Ishikawa (cell line): Measurements from ENCODE around the gene ALKBH5.

ENCODE experiments used
- EGR1 ChIP-seq: IDR thresholded peaks from 2 replicates; pipeline ENCODE4 v1.6.1; 2012
- EP300 ChIP-seq: IDR thresholded peaks from 2 replicates; pipeline ENCODE4 v1.6.1; 2012; ENCODE audit warnings: borderline replicate concordance
- MAX ChIP-seq: IDR thresholded peaks from 2 replicates; pipeline ENCODE4 v1.6.1; 2012
- NFIC ChIP-seq: IDR thresholded peaks from 2 replicates; pipeline ENCODE4 v1.6.1; 2012
- RAD21 ChIP-seq: IDR thresholded peaks from 2 replicates; pipeline ENCODE4 v1.6.1; 2012; ENCODE audit warnings: low read depth
- REST ChIP-seq: IDR thresholded peaks from 2 replicates; pipeline ENCODE4 v1.6.1; 2012; ENCODE audit warnings: low read depth, mild to moderate bottlenecking
- TAF1 ChIP-seq: IDR thresholded peaks from 2 replicates; pipeline ENCODE4 v1.6.1; 2012; ENCODE audit warnings: low read depth, mild to moderate bottlenecking
- TCF12 ChIP-seq: IDR thresholded peaks from 2 replicates; pipeline ENCODE4 v1.6.1; 2012; ENCODE audit warnings: low read depth
- ZBTB7A ChIP-seq: IDR thresholded peaks from 2 replicates; pipeline ENCODE4 v1.6.1; 2012; ENCODE audit warnings: low read depth

GRCh38 chr17:18208092-18208491 lies 24.5 kb downstream of the ALKBH5 start:
- TF ChIP-seq NFIC: no peak
- TF ChIP-seq TAF1: no peak
- no peak for TF ChIP-seq EP300
- TF ChIP-seq EGR1: no peak
- no peak for TF ChIP-seq REST
- TF ChIP-seq RAD21: no peak
- no peak for TF ChIP-seq MAX
- TF ChIP-seq ZBTB7A: no peak
- no peak for TF ChIP-seq TCF12
